Subcutaneous adipose tissue (tissue), 4 donors: ENCODE results near the gene SH3RF1. TPM values are rescaled to one million over a fixed set of nuclear protein-coding genes. Genes with fewer than 3 reads are reported as not detected.

Source experiments
- total RNA-seq, 4 donors: library from RNA; depleted of rRNA; stranded (reverse); fragments of >200 nt; gene quantifications; one replicate each; pipeline ENCODE4 v1.1.0, GENCODE V29; 2016
- TF ChIP-seq, protein P1 (sequence below): fragments of 450-650 bp; IDR thresholded peaks from one replicate; pipeline ENCODE4 v1.5.1; 2016; ENCODE audit warnings: low read depth, mild to moderate bottlenecking, control low read depth, antibody characterized with exemption, moderate library complexity

SH3RF1 gene
- total RNA-seq, 4 donors from 2014 or later, result 12.9 to 36.9 (median 20.8) TPM

DNA sequence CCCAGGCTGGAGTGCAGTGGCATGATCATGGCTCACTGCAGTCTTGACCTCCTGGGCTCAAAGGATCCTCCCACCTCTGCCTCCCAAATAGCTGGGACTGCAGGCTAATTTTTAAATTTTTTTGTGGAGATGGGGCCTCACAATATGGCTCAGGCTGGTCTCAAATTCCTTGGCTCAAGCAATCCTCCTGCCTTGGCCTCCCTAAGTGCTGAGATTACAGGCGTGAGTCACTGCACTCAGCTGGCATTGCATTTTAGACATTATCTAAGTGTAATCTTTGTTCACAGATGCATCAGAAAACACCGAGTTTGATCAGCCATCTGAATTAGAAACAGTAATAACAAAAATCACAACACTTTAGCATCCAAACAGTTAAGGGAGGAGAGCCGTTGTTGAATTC lies 207.3 kb downstream of the SH3RF1 start:
- TF ChIP-seq, protein P1, sequence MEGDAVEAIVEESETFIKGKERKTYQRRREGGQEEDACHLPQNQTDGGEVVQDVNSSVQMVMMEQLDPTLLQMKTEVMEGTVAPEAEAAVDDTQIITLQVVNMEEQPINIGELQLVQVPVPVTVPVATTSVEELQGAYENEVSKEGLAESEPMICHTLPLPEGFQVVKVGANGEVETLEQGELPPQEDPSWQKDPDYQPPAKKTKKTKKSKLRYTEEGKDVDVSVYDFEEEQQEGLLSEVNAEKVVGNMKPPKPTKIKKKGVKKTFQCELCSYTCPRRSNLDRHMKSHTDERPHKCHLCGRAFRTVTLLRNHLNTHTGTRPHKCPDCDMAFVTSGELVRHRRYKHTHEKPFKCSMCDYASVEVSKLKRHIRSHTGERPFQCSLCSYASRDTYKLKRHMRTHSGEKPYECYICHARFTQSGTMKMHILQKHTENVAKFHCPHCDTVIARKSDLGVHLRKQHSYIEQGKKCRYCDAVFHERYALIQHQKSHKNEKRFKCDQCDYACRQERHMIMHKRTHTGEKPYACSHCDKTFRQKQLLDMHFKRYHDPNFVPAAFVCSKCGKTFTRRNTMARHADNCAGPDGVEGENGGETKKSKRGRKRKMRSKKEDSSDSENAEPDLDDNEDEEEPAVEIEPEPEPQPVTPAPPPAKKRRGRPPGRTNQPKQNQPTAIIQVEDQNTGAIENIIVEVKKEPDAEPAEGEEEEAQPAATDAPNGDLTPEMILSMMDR, result no peak

- TF ChIP-seq, protein P1, result no peak
Measured at GRCh38 chr4:169062897-169063244, 207.9 kb downstream of the SH3RF1 start.

- TF ChIP-seq, protein P1, result no peak
Measured at GRCh38 chr4:169061386-169061785, 209.4 kb downstream of the SH3RF1 start.

DNA sequence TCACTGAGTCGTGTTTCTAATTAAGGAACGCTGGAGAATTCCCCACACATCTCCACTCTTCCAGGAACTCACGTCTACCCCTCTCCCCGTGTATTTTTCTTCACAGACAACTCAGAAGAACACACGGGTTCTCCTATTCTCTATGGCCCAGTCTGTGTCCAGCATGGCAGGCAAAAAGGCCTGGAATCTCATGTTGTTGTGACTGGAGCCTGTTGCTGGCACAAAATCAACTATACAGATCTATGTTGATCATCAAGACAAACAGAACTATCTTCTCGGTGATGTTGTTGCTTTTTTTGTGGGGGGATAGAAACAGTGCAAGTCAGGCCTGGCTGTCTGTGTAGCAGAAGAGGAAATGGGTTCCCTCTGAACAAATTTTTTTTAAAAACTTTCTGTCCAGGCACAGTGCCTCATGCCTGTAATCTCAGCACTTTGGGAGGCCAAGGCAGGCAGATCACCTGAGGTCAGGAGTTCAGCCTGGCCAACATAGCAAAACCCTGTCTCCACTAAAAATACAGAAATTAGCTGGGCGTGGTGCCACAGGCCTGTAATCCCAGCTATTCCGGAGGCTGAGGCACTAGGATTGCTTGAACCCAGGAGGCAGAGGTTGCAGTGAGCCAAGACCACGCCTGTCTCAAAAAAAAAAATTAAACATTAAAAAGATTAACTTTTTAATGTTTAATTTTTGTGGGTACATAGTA lies 210.2 kb downstream of the SH3RF1 start:
- TF ChIP-seq, protein P1, result no peak

DNA sequence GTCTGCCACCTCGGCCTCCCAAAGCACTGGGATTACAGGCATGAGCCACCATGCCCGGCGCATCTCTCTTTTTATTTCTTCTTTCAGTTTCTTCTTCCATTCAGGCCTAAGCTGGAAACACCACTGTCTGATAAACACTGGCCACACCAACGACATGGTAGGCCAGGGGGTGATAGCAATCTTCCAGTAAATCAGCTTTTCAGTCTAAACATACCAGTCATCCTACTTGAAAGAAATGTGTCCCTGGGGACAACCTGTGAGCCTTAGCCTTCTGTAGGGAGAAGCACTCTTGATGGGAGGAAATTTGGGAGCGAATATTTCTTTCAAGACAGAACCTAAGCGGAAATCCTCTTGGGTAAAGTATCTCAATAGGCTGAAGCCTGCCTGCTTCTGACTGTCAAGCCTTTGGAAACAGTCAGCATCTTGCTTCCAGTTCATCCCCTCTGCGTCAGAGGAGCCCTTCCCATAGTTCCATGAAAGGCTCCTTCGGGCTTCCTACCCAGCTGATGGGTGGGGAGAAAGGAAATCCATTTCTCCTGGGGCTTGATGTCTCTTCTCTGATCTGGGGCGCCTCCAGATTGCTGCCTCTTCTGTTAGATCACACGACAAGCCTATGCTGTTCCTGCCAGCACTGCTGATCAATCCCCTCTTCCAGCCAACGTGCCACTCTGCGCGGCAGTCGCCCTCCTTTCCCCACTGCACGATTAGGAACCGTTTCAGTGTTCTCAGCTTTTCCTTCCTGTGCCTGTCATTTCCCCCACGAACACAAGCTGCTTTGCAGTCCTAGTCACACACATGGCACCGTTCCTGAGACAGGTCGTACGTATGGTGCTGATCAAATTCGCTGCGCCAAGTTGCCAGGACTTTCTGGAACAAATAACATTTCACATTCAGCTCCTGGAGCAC lies 211.2 kb downstream of the SH3RF1 start:
- TF ChIP-seq, protein P1, result no peak

DNA sequence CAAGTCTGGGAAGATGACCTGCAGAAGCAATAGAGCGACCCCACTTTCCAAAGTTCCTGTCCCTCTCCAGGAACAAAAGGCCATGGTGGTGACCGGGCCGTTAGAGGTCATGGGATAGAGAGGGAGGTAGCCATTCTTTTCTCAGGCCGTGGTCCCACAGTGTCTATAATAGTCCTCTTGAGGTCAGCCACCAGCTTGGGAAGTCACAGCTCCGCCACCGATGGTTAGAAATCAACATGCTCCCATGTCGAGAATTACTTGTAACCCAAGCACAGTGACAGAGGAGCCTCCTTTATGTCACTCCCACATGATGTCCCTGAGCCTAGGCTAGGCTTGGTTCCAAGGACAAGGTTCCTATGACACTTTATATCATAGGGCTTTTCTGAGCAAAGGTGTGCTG lies 212.4 kb downstream of the SH3RF1 start:
- TF ChIP-seq, protein P1, result no peak

DNA sequence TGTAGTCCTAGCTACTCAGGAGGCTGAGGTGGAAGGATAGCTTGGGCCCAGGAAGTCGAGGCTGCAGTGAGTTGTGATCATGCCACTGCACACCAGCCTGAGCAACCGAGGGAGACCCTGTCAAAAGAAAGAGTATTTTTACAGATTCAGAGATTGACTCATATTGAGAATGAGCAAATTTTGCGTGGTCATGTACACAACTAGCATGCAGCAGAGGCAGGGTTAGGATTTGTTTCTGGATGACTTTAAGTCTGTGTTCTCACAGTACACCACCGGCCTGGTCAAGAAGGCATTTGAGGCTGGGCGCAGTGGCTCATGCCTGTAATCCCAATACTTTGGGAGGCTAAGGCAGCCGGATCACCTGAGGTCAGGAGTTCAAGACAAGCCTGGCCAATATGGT lies 215.9 kb downstream of the SH3RF1 start:
- TF ChIP-seq, protein P1, result no peak
